PFSK-1 (cell line): ENCODE data around the gene DNPH1.

Experiments
- POLR2AphosphoS5 ChIP-seq: IDR thresholded peaks from 2 replicates; pipeline ENCODE4 v1.6.1; 2012; ENCODE audit warnings: low read depth, mild to moderate bottlenecking, control low read depth, low read length, moderate library complexity
- REST ChIP-seq, 2 experiments: IDR thresholded peaks; 2 replicates each; pipeline versions ENCODE4 v1.6.1 to v1.8.0; 2011 to 2012; ENCODE audit warnings: low read depth in 2 of 2, low read length in 2 of 2, control low read depth in 1 of 2, inconsistent platforms in 1 of 2, mild to moderate bottlenecking in 1 of 2, moderate library complexity in 1 of 2; ENCODE audit not compliant: insufficient read depth in 1 of 2
- TAF1 ChIP-seq: IDR thresholded peaks from 2 replicates; pipeline ENCODE4 v1.6.1; 2012; ENCODE audit warnings: low read length, control low read depth, borderline replicate concordance; ENCODE audit not compliant: insufficient read depth

DNA sequence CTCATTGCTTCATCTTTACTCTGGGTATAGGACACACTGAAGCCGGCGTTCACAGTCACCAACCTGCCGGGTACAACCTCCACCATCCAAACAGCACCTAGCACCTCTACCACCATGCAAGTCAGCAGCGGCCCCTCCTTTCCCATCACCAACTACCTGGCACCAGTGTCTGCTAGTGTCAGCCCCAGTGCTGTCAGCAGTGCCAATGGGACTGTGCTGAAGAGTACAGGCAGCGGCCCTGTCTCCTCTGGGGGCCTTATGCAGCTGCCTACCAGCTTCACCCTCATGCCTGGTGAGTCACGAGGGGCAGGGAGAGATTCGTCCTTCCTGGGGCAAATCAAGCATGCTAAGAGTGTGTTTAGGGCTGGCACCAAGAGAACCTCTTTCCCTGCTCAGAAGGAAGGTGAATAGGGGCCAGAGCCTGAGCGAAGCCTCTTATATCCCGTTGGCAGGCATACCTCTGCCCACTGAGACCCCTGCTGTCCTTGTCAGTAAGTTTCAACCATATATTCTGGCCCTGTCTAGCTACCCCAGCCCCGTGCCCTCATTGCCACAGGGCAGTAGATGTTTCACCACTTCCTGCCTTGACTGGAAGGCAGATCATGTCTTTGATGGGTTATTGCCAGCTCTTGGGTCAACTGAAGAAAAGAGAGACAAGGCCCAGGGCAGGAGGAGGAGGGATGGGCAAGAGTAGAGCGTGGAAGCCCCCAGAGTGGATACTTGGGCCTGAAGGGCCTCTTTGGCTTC is 53.4 kb downstream of the DNPH1 start:
- TF ChIP-seq POLR2AphosphoS5: no peak
- no peak for TF ChIP-seq TAF1
- no peak for TF ChIP-seq REST (IDR thresholded peaks at IDR 0.05; ENCODE audit: insufficient read depth in 1 of 2, low read depth in 2 of 2, low read length in 2 of 2)
